BJ (cell line): ENCODE data around the gene IFIT1. TPM values are rescaled to one million over a fixed set of nuclear protein-coding genes. Genes with fewer than 3 reads are reported as not detected.
"Not testable (repeated sequence)": the region's sequence is repeated elsewhere in the genome, so short reads cannot be mapped to it uniquely, and the experiment has no call there.

ENCODE experiments used
- CTCF ChIA-PET: fragments of 350-600 bp; formaldehyde crosslinking; extraction: SDS; loops from one replicate; lab custom pipeline; 2021; ENCODE audit warnings: antibody characterized with exemption, inconsistent platforms; lab: Yijun Ruan, JAX
- POLR2A ChIA-PET: fragments of 300-600 bp; sonication (Branson Sonifier 250); formaldehyde crosslinking; extraction: SDS; loops from one replicate; lab custom pipeline; 2021; ENCODE audit warnings: antibody characterized with exemption; lab: Charles Lee
- DNase-seq: peaks from one replicate; pipeline ENCODE4 v3.0.0-alpha.2; 2011; ENCODE audit warnings: low read depth
- H3K27me3 ChIP-seq: 2 replicates; pipeline ENCODE4 v1.6.0; 2011; ENCODE audit warnings: low read length; ENCODE audit not compliant: control insufficient read depth, insufficient read depth
- H3K36me3 ChIP-seq: 2 replicates; pipeline ENCODE4 v1.5.1; 2011; ENCODE audit warnings: low read length; ENCODE audit not compliant: control insufficient read depth, insufficient read depth
- H3K4me3 ChIP-seq: 2 replicates; pipeline ENCODE4 v1.5.1; 2011; ENCODE audit warnings: low read depth, mild to moderate bottlenecking, control low read depth, low read length
- polyA plus RNA-seq: library from polyadenylated mRNA; depleted of rRNA; stranded (reverse); fragments of >200 nt; gene quantifications from 2 replicates; pipeline ENCODE4 v1.2.3, GENCODE V29; 2011
- TF ChIP-seq, protein P1 (sequence below): IDR thresholded peaks from 2 replicates; pipeline ENCODE4 v1.5.1; 2011; ENCODE audit warnings: low read depth, mild to moderate bottlenecking, control low read depth, inconsistent platforms, low read length, moderate library complexity; ENCODE audit not compliant: insufficient read depth

IFIT1 gene
- polyA plus RNA-seq, 1 experiment: 25.1 TPM

DNA sequence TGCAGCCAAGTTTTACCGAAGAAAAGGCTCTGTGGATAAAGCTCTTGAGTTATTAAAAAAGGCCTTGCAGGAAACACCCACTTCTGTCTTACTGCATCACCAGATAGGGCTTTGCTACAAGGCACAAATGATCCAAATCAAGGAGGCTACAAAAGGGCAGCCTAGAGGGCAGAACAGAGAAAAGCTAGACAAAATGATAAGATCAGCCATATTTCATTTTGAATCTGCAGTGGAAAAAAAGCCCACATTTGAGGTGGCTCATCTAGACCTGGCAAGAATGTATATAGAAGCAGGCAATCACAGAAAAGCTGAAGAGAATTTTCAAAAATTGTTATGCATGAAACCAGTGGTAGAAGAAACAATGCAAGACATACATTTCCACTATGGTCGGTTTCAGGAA, 10.6 kb downstream of the IFIT1 start:
- TF ChIP-seq, protein P1, sequence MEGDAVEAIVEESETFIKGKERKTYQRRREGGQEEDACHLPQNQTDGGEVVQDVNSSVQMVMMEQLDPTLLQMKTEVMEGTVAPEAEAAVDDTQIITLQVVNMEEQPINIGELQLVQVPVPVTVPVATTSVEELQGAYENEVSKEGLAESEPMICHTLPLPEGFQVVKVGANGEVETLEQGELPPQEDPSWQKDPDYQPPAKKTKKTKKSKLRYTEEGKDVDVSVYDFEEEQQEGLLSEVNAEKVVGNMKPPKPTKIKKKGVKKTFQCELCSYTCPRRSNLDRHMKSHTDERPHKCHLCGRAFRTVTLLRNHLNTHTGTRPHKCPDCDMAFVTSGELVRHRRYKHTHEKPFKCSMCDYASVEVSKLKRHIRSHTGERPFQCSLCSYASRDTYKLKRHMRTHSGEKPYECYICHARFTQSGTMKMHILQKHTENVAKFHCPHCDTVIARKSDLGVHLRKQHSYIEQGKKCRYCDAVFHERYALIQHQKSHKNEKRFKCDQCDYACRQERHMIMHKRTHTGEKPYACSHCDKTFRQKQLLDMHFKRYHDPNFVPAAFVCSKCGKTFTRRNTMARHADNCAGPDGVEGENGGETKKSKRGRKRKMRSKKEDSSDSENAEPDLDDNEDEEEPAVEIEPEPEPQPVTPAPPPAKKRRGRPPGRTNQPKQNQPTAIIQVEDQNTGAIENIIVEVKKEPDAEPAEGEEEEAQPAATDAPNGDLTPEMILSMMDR: no peak
- H3K36me3 ChIP-seq: peaks cover 5% of the 10 kb centered on the region; the same call in 1 of the 2 replicates
- ChIA-PET POLR2A (no interaction called here), CTCF (interaction anchor here (1.1 kb wide), 1 partner anchor 151 kb away, joined by 3 read pairs; no protein-coding TSS in a partner anchor)
- H3K4me3 ChIP-seq: no peak overlapping the region
- DNase-seq: no peak
- no peaks in the 10 kb centered on the region for H3K27me3 ChIP-seq

DNA sequence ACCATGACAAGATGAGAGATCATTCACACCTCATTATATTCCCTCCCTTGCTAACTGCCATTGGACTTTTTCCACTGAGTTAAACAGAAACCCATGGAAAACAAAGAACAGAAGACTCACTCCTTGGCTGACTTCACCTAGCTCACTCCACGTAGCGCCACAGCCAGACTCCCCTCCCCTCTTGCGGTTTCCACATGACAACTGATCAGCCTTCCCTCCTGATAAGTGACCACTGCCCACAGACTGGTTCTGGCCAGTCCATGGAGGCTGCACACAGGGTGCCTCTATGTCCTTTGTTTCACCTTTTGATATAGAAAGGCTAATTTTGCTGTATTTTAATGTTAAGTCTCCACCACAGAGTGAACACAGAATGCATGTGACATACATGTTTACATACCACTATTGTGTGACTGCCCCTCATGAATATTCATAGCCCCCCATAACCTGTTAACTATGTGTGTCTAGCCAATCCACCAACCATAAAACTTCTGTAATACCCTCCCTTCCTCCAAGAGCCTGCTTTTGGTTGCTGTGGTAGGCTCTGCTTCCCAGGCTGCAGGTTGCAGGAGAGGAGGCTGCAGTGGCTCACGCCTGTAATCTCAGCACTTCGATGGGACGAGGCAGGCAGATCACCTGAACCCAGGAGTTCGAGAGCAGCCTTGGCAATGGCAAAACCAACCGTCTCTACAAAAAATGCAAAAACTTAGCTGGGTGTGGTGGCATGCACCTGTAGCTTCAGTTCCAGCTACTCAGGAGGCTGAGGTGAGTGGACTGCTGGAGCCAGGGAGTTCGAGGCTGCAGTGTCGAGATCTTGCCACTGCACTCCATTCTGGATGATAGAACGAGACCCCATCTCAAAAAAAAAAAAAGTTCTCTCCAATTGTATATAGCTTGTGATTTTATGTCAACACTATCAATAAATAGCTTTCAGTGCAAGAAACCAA, 12.0 kb downstream of the IFIT1 start:
- TF ChIP-seq, protein P1: no peak
- ChIA-PET POLR2A (no interaction called here), CTCF (interaction anchor here (0.6 to 0.7 kb wide), 3 partner anchors 10 to 172 kb away, joined by 3 read pairs; partner anchors contain the start of gene IFIT5)
- no peak for DNase-seq
- Histone ChIP-seq H3K27me3 (no peaks in the 10 kb centered on the region), H3K4me3 (no peak overlapping the region), H3K36me3 (peaks cover 5% of the 10 kb centered on the region; the same call in 1 of the 2 replicates)

DNA sequence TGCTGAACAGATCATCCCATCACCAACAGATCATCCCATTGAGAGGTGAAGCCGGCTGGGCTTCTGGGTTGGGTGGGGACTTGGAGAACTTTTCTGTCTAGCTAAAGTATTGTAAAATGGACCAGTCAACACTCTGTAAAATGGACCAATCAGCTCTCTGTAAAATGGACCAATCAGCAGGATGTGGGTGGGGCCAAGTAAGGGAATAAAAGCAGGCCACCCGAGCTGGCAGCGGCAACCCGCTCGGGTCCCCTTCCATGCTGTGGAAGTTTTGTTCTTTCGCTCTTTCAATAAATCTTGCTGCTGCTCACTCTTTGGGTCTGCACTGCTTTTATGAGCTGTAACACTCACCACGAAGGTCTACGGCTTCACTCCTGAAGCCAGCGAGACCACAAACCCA, 13.8 kb downstream of the IFIT1 start:
- H3K27me3 ChIP-seq, H3K4me3 ChIP-seq, DNase-seq, POLR2A ChIA-PET, CTCF ChIA-PET, H3K36me3 ChIP-seq: not testable (repeated sequence)

DNA sequence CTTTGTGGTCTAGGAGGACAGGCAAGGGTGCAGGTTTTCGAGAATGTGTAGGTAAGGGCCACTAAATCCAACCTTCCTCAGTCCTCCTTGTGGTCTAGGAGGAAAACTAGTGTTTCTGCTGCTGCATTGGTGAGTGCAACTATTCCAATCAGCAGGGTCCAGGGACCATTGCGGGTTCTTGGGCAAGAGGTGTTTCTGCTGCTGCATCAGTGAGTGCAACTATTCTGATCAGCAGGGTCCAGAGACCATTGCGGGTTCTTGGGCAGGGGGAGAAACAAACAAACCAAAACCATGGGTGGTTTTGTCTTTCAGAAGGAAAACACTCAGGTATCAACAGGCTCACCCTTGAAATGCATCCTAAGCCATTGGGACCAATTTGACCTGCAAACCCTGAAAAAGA, 15.4 kb downstream of the IFIT1 start:
- H3K36me3 ChIP-seq, H3K4me3 ChIP-seq, POLR2A ChIA-PET, H3K27me3 ChIP-seq, DNase-seq, CTCF ChIA-PET: not testable (repeated sequence)

DNA sequence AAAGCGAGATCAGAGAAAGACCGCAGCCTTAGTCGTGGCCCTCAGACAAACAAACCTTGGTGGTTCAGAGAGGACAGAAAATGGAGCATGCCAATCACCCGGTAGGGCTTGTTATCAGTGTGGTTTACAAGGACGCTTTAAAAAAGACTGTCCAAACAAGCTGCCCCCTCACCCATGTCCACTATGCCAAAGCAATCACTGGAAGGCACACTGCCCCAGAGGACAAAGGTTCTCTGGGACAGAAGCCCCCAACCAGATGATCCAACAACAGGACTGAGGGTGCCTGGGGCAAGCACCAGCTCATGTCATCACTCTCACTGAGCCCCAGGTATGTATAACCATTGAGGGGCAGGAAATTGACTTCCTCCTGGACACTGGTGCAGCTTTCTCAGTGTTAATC, 16.9 kb downstream of the IFIT1 start:
- H3K4me3 ChIP-seq, POLR2A ChIA-PET, H3K36me3 ChIP-seq, DNase-seq, H3K27me3 ChIP-seq: not testable (repeated sequence)
- CTCF ChIA-PET: interaction anchor here (1.5 kb wide), 1 partner anchor 9 kb away, joined by 3 read pairs; no protein-coding TSS in a partner anchor

DNA sequence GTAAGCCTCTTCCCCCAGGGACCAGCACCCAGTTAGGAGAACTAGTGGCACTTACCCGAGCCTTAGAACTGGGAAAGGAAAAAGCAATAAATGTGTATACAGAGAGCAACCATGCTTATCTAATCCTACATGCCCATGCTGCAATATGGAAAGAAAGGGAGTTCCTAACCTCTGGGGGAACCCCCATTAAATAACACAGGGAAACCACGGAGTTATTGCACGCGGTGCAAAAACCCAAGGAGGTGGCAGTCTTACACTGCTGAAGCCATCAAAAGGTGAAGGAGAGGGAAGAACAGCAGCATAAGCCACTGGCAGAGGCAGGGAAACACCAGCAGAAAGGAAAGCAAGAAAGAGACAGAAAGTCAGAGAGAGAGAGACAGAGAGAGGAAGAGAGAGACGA, 18.1 kb downstream of the IFIT1 start:
- POLR2A ChIA-PET, H3K27me3 ChIP-seq, DNase-seq, H3K4me3 ChIP-seq, H3K36me3 ChIP-seq, CTCF ChIA-PET: not testable (repeated sequence)

DNA sequence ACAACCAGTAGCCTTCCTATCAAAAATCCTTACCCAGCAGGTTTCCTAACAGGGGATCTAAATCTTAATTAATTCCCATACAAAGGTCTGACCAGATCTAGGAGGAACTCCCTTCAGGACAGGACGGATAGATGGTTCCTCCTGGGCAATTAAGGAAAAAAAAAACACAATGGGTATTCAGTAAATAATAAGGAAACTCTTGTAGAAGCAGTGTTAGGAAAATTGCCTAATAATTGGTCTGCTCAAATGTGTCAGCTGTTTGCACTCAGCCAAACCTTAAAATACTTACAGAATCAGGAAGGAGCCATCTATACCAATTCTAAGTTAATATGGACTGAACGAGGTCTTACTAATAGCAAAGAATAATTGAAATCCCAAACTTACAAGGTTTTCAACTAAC, 18.7 kb downstream of the IFIT1 start:
- H3K27me3 ChIP-seq, CTCF ChIA-PET, POLR2A ChIA-PET, H3K36me3 ChIP-seq, H3K4me3 ChIP-seq, DNase-seq: not testable (repeated sequence)

DNA sequence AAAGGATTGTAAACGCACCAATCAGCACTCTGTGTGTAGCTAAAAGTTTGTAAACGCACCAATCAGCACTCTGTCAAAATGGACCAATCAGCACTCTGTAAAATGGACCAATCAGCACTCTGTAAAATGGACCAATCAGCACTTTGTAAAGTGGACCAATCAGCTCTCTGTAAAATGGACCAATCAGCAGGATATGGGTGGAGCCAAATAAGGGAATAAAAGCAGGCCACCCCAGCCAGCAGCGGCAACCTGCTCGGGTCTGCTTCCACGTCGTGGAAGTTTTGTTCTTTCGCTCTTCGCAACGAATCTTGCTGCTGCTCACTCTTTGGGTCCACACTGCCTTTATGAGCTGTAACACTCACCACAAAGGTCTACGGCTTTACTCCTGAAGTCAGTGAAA, 19.9 kb downstream of the IFIT1 start:
- DNase-seq, H3K36me3 ChIP-seq, POLR2A ChIA-PET, H3K4me3 ChIP-seq, H3K27me3 ChIP-seq: not testable (repeated sequence)
- CTCF ChIA-PET: interaction anchor here (0.6 kb wide), 1 partner anchor 451 kb away, joined by 4 read pairs; no protein-coding TSS in a partner anchor
